ENCODE results near the gene AAMP.
"Not testable (repeated sequence)": the region's sequence is repeated elsewhere in the genome, so short reads cannot be mapped to it uniquely, and the experiment has no call there.

AAMP gene

GRCh38 chr2:218313356-218313755 lies 43.4 kb upstream of the AAMP start:
- TF ChIP-seq, protein P1, sequence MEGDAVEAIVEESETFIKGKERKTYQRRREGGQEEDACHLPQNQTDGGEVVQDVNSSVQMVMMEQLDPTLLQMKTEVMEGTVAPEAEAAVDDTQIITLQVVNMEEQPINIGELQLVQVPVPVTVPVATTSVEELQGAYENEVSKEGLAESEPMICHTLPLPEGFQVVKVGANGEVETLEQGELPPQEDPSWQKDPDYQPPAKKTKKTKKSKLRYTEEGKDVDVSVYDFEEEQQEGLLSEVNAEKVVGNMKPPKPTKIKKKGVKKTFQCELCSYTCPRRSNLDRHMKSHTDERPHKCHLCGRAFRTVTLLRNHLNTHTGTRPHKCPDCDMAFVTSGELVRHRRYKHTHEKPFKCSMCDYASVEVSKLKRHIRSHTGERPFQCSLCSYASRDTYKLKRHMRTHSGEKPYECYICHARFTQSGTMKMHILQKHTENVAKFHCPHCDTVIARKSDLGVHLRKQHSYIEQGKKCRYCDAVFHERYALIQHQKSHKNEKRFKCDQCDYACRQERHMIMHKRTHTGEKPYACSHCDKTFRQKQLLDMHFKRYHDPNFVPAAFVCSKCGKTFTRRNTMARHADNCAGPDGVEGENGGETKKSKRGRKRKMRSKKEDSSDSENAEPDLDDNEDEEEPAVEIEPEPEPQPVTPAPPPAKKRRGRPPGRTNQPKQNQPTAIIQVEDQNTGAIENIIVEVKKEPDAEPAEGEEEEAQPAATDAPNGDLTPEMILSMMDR (IDR thresholded peaks at IDR 0.05; ENCODE audit: low read depth, low read length) = no peak
- TF ChIP-seq MAX (IDR thresholded peaks at IDR 0.05; ENCODE audit: low read depth, low read length) (no peak), MYC (IDR thresholded peaks at IDR 0.05; ENCODE audit: low read depth, low read length) (no peak), POLR2A (IDR thresholded peaks at IDR 0.05; ENCODE audit: extremely low read depth, insufficient read length) (no peak)
- H3K4me3 ChIP-seq (ENCODE audit: low read depth, low read length) = no peak overlapping the region
- no peak for DNase-seq (ENCODE audit: low read depth)

DNA sequence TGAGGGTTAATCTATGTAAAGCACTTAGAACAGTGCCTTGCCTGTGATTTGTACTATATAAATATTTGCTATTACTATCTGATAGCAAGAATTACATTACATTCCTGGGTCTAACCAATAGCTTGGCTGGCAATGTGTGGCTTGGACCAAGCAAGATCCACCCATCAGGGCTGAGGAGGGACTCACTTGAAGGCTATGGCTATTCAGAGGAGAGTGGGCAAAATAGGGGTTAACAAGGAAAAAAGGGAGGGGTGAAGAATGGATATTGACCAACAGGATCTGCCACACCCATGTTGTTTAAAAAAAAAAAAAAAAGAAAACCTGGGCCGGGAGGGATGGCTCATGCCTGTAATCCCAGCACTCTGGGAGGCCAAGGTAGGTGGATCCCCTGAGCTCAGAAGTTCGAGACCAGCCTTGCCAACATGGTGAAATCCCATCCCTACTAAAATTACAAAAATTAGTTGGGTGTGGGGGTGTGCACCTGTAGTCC lies 42.4 kb upstream of the AAMP start:
- TF ChIP-seq POLR2A (IDR thresholded peaks at IDR 0.05; ENCODE audit: extremely low read depth, insufficient read length) (no peak), MYC (IDR thresholded peaks at IDR 0.05; ENCODE audit: low read depth, low read length) (no peak), MAX (IDR thresholded peaks at IDR 0.05; ENCODE audit: low read depth, low read length) (no peak)
- TF ChIP-seq, protein P1 (IDR thresholded peaks at IDR 0.05; ENCODE audit: low read depth, low read length) = no peak
- H3K4me3 ChIP-seq (ENCODE audit: low read depth, low read length) = no peak overlapping the region

GRCh38 chr2:218311541-218312266 lies 41.8 kb upstream of the AAMP start:
- H3K4me3 ChIP-seq (ENCODE audit: low read depth, low read length); DNase-seq (ENCODE audit: low read depth): not testable (repeated sequence)

More for the DNA sequence above, 42.4 kb upstream of the AAMP start:
- DNase-seq (ENCODE audit: low read depth) = no peak

GRCh38 chr2:218310853-218311540 lies 41.1 kb upstream of the AAMP start:
- DNase-seq (ENCODE audit: low read depth) = no peak

DNA sequence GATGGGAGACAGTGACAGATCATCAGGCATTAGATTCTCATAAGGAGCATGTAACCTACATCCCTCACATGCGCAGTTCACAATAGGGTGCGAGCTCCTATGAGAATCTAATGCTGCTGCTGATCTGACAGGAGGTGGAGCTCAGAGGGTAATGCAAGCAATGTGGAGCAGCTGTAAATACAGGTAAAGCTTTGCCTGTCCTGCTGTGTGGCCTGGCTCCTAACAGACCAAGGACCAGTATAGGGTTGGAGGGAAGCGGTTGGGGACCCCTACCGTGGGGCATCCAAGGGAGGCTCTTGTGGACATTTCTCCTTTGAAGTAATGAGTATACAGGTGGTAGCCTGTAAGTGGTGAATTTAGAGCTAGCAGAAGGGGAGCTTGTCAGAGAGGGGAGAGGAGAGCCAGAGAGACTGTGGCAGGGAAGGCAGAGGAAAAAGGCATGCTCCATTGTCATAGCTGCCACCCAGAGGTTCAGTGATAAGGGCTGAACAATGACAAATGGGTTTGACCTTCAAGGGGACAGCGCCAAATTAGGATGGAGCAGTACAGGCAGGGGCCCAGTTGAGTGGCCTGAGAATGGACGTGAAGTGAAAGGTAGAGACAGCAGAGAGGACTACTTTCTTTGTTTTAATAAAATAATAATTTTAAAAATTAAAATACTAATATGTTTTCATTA lies 37.6 kb upstream of the AAMP start:
- H3K4me3 ChIP-seq (ENCODE audit: low read depth, low read length) = no peak overlapping the region
- TF ChIP-seq MAX (IDR thresholded peaks at IDR 0.05; ENCODE audit: low read depth, low read length) (no peak), MYC (IDR thresholded peaks at IDR 0.05; ENCODE audit: low read depth, low read length) (no peak), POLR2A (IDR thresholded peaks at IDR 0.05; ENCODE audit: extremely low read depth, insufficient read length) (no peak)
- TF ChIP-seq, protein P1 (IDR thresholded peaks at IDR 0.05; ENCODE audit: low read depth, low read length) = no peak
- DNase-seq (ENCODE audit: low read depth) = no peak

More at GRCh38 chr2:218310853-218311540, 41.1 kb upstream of the AAMP start:
- no peak overlapping the region for H3K4me3 ChIP-seq (ENCODE audit: low read depth, low read length)
- TF ChIP-seq POLR2A (IDR thresholded peaks at IDR 0.05; ENCODE audit: extremely low read depth, insufficient read length) = no peak
- no peak for TF ChIP-seq MAX (IDR thresholded peaks at IDR 0.05; ENCODE audit: low read depth, low read length)
- no peak for TF ChIP-seq MYC (IDR thresholded peaks at IDR 0.05; ENCODE audit: low read depth, low read length)
- TF ChIP-seq, protein P1 (IDR thresholded peaks at IDR 0.05; ENCODE audit: low read depth, low read length) = no peak

Measured in NB4 (cell line).